ENCODE results near the gene FSD1L.

The FSD1L gene

DNA sequence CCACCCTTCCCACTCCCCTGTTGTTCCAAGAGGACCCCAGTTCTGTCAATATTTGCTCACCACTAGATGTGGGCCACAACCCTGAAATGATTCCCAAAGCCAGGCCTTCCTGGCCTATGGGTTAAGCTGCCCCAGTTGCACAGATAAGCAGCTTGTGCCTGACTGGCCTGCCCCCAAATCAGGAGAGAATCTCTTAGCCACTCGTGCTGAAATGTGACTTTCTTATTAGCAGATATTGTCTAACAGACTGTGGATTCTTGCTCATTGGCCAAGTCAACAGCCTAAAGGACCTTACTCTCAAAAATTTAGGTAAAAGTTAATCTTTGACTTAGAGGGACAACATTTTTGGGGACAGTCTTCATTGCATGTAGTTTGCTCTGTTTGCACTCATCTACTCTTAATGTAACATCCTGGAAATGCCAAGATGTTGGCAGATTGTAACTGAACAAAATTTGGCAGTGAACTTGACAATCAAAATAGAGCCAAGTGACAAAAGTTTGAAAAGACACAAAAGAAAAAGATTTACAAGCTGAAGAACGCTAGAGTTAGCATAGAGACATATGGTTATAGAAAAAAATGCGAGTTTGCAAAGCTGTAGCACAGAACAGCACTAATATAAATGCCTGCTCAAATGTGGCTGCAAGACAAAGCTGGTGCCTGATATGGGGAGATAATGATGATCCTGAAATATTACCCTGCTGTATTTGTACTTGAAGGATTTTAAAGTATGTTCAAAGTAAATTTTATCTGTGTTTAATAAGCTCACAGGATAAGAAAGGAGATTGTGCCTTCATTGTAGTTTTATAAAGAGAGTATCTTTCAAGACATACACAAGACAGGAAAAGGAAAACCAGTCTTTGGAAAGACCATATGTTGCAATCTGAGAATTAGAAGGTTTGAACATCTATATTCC, 29.0 kb upstream of the FSD1L start:
- no peaks in the 10 kb centered on the region for H3K9me3 ChIP-seq (ENCODE audit: insufficient read depth, low read depth, low read length)
- H3K9ac ChIP-seq (ENCODE audit: low read depth, low read length), result no peak overlapping the region

DNA sequence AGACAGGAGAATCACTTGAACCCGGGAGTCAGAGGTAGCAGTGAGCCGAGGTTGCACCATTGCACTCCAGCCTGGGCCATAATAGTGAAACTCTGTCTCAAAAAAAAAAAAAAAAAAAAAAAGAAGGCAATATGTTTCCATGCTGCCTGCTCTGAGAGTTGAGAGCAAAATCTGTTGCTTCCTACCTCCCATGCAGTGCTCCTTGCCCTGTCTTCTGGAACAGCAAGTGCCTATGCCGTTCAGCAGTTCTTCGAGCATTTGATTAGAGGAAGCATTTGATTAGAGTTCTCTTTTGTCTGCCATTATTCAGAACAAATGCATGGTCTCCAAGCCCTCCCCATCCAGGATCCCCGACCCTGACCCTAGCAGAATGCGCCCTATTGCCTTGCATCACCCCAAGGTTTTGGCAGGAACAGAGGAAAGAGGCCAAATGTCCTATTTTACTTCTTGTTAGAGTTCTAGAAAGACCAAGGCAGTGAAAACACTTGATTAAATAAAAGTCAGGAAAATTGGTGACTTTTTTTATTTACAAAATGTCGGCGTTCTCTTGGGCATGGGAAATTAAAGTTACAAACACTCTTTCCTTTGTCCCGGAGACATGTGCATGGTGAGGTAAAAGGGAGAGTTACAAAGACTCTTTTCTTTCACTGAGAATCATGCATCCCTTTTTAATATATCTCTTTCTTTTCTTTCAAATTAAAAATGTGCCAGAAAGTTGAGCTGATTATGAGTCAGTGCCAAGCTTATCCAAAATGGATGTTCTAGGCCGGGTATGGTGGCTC, 27.8 kb upstream of the FSD1L start:
- Histone ChIP-seq H3K27me3 (ENCODE audit: insufficient read depth, low read length) (no peaks in the 10 kb centered on the region), H3K27ac (ENCODE audit: low read length) (no peak overlapping the region), H3K4me3 (ENCODE audit: low read length) (no peak overlapping the region), H3K9me3 (ENCODE audit: insufficient read depth, low read depth, low read length) (no peaks in the 10 kb centered on the region), H3K9ac (ENCODE audit: low read depth, low read length) (no peak overlapping the region), H3K36me3 (ENCODE audit: insufficient read depth, low read depth, low read length) (no peaks in the 10 kb centered on the region), H3K4me1 (ENCODE audit: insufficient read depth, low read length) (peaks cover 2% of the 10 kb centered on the region; the same call in 1 of the 2 replicates)

More for the DNA sequence above, 29.0 kb upstream of the FSD1L start:
- no peaks in the 10 kb centered on the region for H3K27me3 ChIP-seq (ENCODE audit: insufficient read depth, low read length)
- H3K27ac ChIP-seq (ENCODE audit: low read length), result no peak overlapping the region
- H3K4me3 ChIP-seq (ENCODE audit: low read length), result no peak overlapping the region
- H3K36me3 ChIP-seq (ENCODE audit: insufficient read depth, low read depth, low read length), result no peaks in the 10 kb centered on the region
- H3K4me1 ChIP-seq (ENCODE audit: insufficient read depth, low read length), result peaks cover 6% of the 10 kb centered on the region; the same call in 1 of the 2 replicates

DNA sequence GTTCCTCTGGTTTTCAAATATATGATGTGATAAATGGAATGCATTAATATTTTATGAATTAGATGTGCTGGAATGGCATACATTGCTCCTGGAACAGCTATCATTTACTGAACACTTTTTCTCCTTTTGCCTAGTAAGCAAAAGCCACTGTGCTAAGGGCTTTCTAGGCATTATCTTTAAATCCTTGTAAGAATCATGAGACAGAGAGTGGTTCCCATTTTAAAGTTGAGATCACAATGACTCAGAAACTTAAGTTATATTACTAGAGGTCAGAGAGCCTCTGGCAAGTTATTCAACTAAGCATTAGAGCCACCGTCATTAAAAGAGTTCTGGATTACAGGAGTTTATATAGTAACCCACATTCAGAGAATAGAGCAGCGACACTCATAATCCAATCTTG, 26.7 kb upstream of the FSD1L start:
- no peak overlapping the region for H3K4me3 ChIP-seq (ENCODE audit: low read length)
- H3K4me1 ChIP-seq (ENCODE audit: insufficient read depth, low read length), result no peaks in the 10 kb centered on the region

DNA sequence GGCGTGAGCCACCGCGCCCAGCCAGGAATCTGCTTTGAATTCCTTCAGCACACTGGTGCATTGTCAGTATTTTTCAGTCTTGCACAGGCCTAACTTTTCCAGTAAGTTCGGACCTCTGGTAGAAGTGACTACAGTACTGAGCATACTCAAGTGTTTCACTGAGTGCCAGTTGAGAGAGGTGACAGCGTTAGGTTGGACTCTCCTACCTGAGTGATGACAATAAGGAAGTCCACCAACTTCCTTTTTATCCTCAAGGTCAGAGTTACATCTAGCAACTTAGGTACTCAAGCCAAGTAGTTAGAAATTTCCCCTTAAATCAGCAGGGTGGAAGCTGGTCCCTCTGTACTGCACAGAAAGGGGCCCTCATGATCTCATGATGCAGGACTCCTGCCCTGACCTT, 26.0 kb upstream of the FSD1L start:
- Histone ChIP-seq H3K27me3 (ENCODE audit: insufficient read depth, low read length) (no peaks in the 10 kb centered on the region), H3K9me3 (ENCODE audit: insufficient read depth, low read depth, low read length) (no peaks in the 10 kb centered on the region), H3K36me3 (ENCODE audit: insufficient read depth, low read depth, low read length) (no peaks in the 10 kb centered on the region), H3K4me3 (ENCODE audit: low read length) (no peak overlapping the region), H3K27ac (ENCODE audit: low read length) (no peak overlapping the region), H3K4me1 (ENCODE audit: insufficient read depth, low read length) (no peaks in the 10 kb centered on the region), H3K9ac (ENCODE audit: low read depth, low read length) (no peak overlapping the region)

More for the DNA sequence above, 26.7 kb upstream of the FSD1L start:
- no peak overlapping the region for H3K9ac ChIP-seq (ENCODE audit: low read depth, low read length)
- H3K27ac ChIP-seq (ENCODE audit: low read length), result no peak overlapping the region
- no peaks in the 10 kb centered on the region for H3K9me3 ChIP-seq (ENCODE audit: insufficient read depth, low read depth, low read length)
- no peaks in the 10 kb centered on the region for H3K27me3 ChIP-seq (ENCODE audit: insufficient read depth, low read length)
- no peaks in the 10 kb centered on the region for H3K36me3 ChIP-seq (ENCODE audit: insufficient read depth, low read depth, low read length)

DNA sequence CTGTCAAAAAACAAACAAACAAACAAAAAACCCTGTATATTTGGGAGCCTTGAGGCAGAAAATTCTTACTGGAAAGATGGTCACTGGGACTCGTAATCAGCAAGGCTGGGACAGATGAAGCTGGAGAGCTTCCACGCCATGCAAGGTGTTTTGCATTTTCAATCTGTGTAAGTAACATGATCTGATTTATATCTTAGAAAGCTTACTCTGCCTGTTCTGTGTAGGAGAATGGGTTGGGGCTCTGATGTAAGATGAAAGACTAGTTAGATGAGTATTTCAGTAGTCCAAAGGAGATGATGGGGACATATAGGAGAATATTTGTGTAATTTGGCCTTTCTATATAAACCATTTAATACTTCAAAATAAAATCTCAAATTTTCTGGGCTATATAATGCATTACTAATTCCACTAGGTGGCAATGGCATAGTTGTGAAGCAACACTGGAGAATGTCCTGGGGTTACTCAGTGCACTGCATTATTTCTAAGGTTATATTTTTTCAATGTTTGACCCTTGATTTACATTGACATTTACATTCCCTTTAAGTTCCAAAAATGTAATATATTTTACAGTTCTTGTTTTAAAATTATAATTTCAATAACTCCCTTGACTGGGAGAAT, 21.9 kb upstream of the FSD1L start:
- H3K9ac ChIP-seq (ENCODE audit: low read depth, low read length), result no peak overlapping the region
- no peak overlapping the region for H3K4me3 ChIP-seq (ENCODE audit: low read length)

DNA sequence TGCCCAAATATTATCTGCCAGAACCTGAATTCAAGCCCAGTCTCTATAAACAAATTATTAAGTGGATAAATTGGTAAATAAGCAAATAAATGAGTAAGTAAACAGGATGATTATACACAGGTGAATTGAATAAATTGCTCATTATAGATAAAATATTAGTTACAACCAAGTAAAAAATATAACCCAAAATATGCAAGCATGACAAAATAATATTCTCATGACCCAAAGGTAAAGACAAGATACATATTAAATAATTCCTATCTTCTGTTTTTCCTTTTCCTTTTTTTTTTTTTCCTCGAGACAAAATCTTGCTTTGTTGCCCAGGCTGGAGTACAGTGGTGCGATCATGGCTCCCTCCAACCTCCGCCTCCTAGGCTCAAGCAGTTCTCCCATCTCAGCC, 21.2 kb upstream of the FSD1L start:
- no peaks in the 10 kb centered on the region for H3K27me3 ChIP-seq (ENCODE audit: insufficient read depth, low read length)
- H3K9me3 ChIP-seq (ENCODE audit: insufficient read depth, low read depth, low read length), result no peaks in the 10 kb centered on the region
- H3K4me3 ChIP-seq (ENCODE audit: low read length), result no peak overlapping the region
- H3K27ac ChIP-seq (ENCODE audit: low read length), result no peak overlapping the region
- H3K36me3 ChIP-seq (ENCODE audit: insufficient read depth, low read depth, low read length), result no peaks in the 10 kb centered on the region
- H3K4me1 ChIP-seq (ENCODE audit: insufficient read depth, low read length), result no peaks in the 10 kb centered on the region
- no peak overlapping the region for H3K9ac ChIP-seq (ENCODE audit: low read depth, low read length)

More for the DNA sequence above, 21.9 kb upstream of the FSD1L start:
- H3K36me3 ChIP-seq (ENCODE audit: insufficient read depth, low read depth, low read length), result no peaks in the 10 kb centered on the region
- no peaks in the 10 kb centered on the region for H3K9me3 ChIP-seq (ENCODE audit: insufficient read depth, low read depth, low read length)
- H3K27me3 ChIP-seq (ENCODE audit: insufficient read depth, low read length), result no peaks in the 10 kb centered on the region
- H3K27ac ChIP-seq (ENCODE audit: low read length), result no peak overlapping the region
- H3K4me1 ChIP-seq (ENCODE audit: insufficient read depth, low read length), result no peaks in the 10 kb centered on the region

DNA sequence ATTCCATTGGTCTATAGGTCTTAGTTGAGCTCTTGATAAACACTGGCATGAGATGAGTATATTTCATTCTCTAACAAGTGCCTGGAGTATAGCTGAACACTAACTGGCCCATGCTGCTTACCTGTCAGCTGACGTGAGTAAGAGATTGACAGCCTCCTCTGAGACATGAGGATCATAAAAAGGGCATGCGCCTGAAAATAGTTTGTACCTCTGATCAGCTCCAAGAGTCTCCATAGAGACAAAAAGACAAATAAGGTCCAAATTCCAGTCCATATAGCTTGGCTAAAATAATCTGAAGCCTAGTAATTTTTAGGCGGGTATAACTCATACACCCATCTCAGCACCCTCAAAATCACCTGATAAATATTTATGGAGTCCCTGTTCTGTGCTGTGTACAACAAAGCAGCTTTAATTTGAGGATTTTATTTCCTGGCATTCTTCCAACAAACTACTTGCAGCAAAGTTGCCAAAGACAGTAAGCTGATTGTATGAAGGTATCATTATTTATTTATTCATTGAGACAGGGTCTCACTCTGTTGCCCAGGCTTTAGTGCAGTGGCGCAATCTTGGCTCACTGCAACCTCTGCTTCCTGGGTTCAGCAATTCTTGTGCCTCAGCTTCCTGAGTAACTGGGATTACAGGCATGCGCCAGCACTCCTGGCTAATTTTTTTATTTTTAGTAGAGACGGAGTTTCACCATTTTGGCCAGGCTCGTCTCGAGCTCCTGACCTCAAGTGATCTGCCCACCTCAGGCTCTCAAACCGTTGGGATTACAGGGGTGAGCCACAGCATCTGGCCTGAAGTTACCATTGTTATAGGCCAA, 16.2 kb upstream of the FSD1L start:
- Histone ChIP-seq H3K4me1 (ENCODE audit: insufficient read depth, low read length) (no peaks in the 10 kb centered on the region), H3K9me3 (ENCODE audit: insufficient read depth, low read depth, low read length) (no peaks in the 10 kb centered on the region), H3K27me3 (ENCODE audit: insufficient read depth, low read length) (no peaks in the 10 kb centered on the region), H3K36me3 (ENCODE audit: insufficient read depth, low read depth, low read length) (no peaks in the 10 kb centered on the region), H3K4me3 (ENCODE audit: low read length) (no peak overlapping the region), H3K27ac (ENCODE audit: low read length) (no peak overlapping the region), H3K9ac (ENCODE audit: low read depth, low read length) (no peak overlapping the region)

DNA sequence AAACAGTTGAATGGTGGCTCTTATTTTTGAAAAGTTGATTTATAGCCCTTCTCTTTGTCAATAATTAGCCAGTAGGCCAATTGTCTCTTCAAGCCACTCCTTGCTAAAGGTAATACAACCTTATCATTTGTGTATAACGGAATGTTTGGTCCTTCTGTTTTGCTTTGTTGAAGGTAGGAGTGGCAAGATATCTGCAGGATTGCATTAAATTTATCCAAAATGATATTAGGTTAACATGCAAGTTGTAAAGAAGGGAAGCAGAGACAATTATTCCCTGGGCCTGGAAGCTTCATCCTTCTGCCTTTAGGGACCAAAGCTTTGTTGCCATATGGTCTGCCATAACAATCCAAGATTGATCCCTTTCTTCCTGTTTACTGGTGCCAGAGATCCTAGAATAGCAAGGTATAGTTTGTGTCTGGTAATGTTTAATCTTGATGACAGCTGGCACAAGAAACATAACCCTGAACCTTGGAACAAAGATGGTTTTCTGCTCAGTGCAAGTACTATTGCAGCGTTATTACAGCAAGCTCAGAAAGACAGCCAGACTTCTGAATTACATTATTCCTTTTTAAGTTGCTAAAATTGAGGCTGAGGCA, 15.5 kb upstream of the FSD1L start:
- H3K4me1 ChIP-seq (ENCODE audit: insufficient read depth, low read length), result no peaks in the 10 kb centered on the region
- H3K9me3 ChIP-seq (ENCODE audit: insufficient read depth, low read depth, low read length), result no peaks in the 10 kb centered on the region
- H3K4me3 ChIP-seq (ENCODE audit: low read length), result no peak overlapping the region
- H3K9ac ChIP-seq (ENCODE audit: low read depth, low read length), result no peak overlapping the region
- no peaks in the 10 kb centered on the region for H3K36me3 ChIP-seq (ENCODE audit: insufficient read depth, low read depth, low read length)
- H3K27me3 ChIP-seq (ENCODE audit: insufficient read depth, low read length), result no peaks in the 10 kb centered on the region
- H3K27ac ChIP-seq (ENCODE audit: low read length), result no peak overlapping the region

DNA sequence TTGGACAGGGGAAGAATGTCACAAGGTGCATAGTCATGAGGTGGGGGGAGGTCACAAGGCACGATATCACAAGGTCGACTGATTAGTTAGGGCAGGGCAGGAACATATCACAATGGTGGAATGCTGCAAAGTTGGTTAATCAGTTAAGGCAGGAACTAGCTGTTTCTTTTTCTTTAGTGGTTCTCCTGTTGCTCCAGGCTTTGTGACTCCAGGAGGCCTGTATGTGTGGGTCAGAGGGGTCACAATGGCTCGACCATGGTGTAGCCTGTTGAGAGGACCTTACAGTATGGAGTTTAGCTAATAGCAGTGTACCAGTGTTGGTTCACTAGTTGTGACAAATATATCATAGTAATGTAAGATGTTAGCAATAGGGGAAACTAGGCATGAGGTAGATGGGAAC, 12.4 kb upstream of the FSD1L start:
- Histone ChIP-seq H3K4me1 (ENCODE audit: insufficient read depth, low read length) (no peaks in the 10 kb centered on the region), H3K9ac (ENCODE audit: low read depth, low read length) (no peak overlapping the region), H3K36me3 (ENCODE audit: insufficient read depth, low read depth, low read length) (no peaks in the 10 kb centered on the region), H3K27ac (ENCODE audit: low read length) (no peak overlapping the region), H3K9me3 (ENCODE audit: insufficient read depth, low read depth, low read length) (no peaks in the 10 kb centered on the region), H3K4me3 (ENCODE audit: low read length) (no peak overlapping the region), H3K27me3 (ENCODE audit: insufficient read depth, low read length) (no peaks in the 10 kb centered on the region)

DNA sequence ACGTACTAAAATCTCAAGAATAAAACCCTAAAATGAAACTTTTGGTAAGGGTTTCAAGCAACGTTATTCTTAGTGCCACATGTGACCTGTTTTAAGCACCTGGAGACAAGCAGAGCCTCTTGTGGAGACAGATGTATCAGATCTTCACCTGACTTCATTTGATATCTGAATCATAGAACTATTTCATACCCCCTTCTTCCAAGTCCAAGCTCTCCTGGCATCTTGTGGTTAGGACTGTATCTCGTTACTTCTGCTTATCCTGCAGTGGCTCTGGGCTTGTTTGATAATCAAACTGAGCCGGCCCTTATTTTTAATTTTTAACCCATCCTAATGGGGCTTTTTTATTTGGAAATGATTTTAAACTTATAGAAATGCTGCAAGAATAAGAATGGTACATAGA, 11.1 kb upstream of the FSD1L start:
- no peak overlapping the region for H3K9ac ChIP-seq (ENCODE audit: low read depth, low read length)
- no peaks in the 10 kb centered on the region for H3K36me3 ChIP-seq (ENCODE audit: insufficient read depth, low read depth, low read length)
- H3K27me3 ChIP-seq (ENCODE audit: insufficient read depth, low read length), result no peaks in the 10 kb centered on the region
- no peak overlapping the region for H3K4me3 ChIP-seq (ENCODE audit: low read length)
- no peaks in the 10 kb centered on the region for H3K9me3 ChIP-seq (ENCODE audit: insufficient read depth, low read depth, low read length)
- no peak overlapping the region for H3K27ac ChIP-seq (ENCODE audit: low read length)
- no peaks in the 10 kb centered on the region for H3K4me1 ChIP-seq (ENCODE audit: insufficient read depth, low read length)

DNA sequence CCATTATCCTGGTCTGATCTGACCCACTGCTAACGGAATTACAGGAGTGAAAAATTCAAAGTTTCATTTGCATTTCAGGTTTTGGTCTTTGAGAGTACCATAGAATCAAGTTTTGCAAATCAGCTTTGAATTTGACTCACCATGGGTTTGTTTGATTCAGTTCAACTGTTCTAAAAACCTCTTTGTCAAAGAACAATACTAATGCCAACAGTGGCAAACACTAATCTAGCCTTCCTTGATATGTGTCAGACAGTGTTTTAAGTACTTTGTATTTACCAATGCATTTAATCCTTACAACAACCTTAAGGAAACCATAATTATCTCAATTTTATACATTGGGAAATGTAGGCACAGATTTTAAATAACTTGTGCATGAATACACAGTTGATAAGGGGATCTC, 10.1 kb upstream of the FSD1L start:
- Histone ChIP-seq H3K4me3 (ENCODE audit: low read length) (no peak overlapping the region), H3K27ac (ENCODE audit: low read length) (no peak overlapping the region), H3K27me3 (ENCODE audit: insufficient read depth, low read length) (no peaks in the 10 kb centered on the region), H3K9me3 (ENCODE audit: insufficient read depth, low read depth, low read length) (no peaks in the 10 kb centered on the region), H3K9ac (ENCODE audit: low read depth, low read length) (no peak overlapping the region), H3K36me3 (ENCODE audit: insufficient read depth, low read depth, low read length) (no peaks in the 10 kb centered on the region), H3K4me1 (ENCODE audit: insufficient read depth, low read length) (no peaks in the 10 kb centered on the region)

Data from iPS-20b (cell line).